Activated T-cell treated with anti-CD3 and anti-CD28 coated beads, Interleukin-2, amount 50 U/mL, for 72 hours (primary cell): ENCODE results near the gene PGM5. TPM values are rescaled to one million over a fixed set of nuclear protein-coding genes. Genes with fewer than 3 reads are reported as not detected.
A peak's percentile ranks its signal among the peaks of the same experiment; 100 is the strongest.
"Not testable (repeated sequence)": the region's sequence is repeated elsewhere in the genome, so short reads cannot be mapped to it uniquely, and the experiment has no call there.

Source experiments
- ATAC-seq, 2 donors: fragments of 150-1000 bp; cut with Tn5 transposase; replicated peaks in 1 of 2; 2 replicates each; pipeline ENCODE4 v1.10.0; 2021; ENCODE audit warnings: moderate library complexity in 2 of 2, mild to moderate bottlenecking in 1 of 2
- DNase-seq, 2 donors: peaks; one replicate each; pipeline ENCODE4 v3.0.0; 2021 to 2022; ENCODE audit warnings: mixed read lengths in 1 of 2
- H3K27ac Mint-ChIP-seq: one replicate; pipeline ENCODE4 v1.8.0; 2022; ENCODE audit warnings: mild to moderate bottlenecking, moderate library complexity, mixed read lengths
- H3K27me3 Mint-ChIP-seq: one replicate; pipeline ENCODE4 v1.8.0; 2022; ENCODE audit warnings: low read depth, mixed read lengths
- H3K36me3 Mint-ChIP-seq, 2 donors: one replicate each; pipeline ENCODE4 v1.8.0; 2022; ENCODE audit warnings: mixed read lengths in 2 of 2, mild to moderate bottlenecking in 1 of 2; ENCODE audit not compliant: insufficient read depth in 2 of 2
- H3K4me1 Mint-ChIP-seq: one replicate; pipeline ENCODE4 v1.8.0; 2022; ENCODE audit warnings: low read depth, mixed read lengths
- H3K4me3 Mint-ChIP-seq, 2 donors: one replicate each; pipeline ENCODE4 v1.8.0; 2022; ENCODE audit warnings: mild to moderate bottlenecking in 2 of 2, mixed read lengths in 2 of 2, moderate library complexity in 2 of 2
- H3K9me3 Mint-ChIP-seq, 2 donors: one replicate each; pipeline ENCODE4 v1.8.0; 2022; ENCODE audit warnings: mixed read lengths in 2 of 2
- total RNA-seq, 2 donors: library from RNA; stranded (reverse); gene quantifications; one replicate each; pipeline ENCODE4 v1.2.3, GENCODE V29; 2022

PGM5 gene
- total RNA-seq, 2 donors from 2014 or later = not detected

DNA sequence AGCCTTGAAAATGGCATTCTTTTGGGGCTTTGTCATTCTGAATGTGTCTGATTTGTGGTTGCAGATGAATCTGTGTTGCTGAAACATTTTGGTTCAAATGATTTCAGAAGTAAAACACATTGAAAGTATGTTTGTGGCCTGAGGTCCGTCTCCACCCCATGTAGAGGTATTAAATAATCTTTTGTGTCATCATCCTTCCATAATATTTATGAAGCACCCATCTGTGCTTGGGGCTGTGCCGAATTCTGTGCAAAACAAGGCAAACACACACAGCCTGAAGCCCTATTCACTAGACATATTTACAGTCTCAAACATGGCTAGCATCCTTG, 40.6 kb downstream of the PGM5 start:
- H3K4me1 Mint-ChIP-seq, DNase-seq, H3K27me3 Mint-ChIP-seq, ATAC-seq, H3K36me3 Mint-ChIP-seq, H3K9me3 Mint-ChIP-seq, H3K4me3 Mint-ChIP-seq, H3K27ac Mint-ChIP-seq: not testable (repeated sequence)

DNA sequence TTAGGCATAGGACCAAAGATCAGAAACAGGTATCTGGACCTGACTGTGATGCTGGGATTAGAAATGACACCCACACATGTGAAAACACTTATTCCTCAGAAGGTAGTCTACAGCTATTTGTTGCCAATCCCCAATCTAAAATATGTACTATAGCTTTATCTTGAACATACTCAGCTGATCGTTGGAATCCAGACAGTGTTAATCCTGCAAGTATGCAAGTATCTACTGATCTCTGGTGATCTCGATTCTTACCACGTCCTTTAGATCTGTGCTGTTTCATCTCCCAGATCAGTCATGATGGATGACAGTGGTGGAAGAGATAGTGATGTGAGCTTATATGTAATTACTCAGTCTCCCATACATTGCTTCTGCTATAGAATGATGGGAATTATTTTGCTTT, 41.4 kb downstream of the PGM5 start:
- not testable (repeated sequence) for H3K27me3 Mint-ChIP-seq, DNase-seq, H3K36me3 Mint-ChIP-seq, H3K4me1 Mint-ChIP-seq, H3K9me3 Mint-ChIP-seq, ATAC-seq, H3K27ac Mint-ChIP-seq, H3K4me3 Mint-ChIP-seq

DNA sequence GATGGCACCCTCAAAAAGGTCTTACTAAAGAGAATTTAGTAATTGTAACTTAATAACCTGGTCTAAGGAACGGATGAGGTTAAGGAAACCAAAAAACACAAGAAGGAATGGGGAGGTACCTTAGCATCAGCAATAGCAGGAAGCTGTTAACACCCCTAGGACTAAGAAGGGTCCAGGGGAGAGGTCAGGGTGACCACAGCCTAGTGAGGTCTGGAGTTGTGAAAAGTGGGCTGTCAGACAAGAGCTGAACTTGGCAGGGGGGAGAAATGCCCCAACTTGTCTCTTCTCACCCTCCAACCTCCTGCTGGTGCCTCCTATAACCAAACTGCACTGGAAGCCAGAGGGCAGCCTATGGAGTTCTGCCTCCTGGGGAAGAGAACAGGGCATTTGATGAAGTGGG, 41.9 kb downstream of the PGM5 start:
- not testable (repeated sequence) for H3K36me3 Mint-ChIP-seq, H3K4me1 Mint-ChIP-seq, H3K27ac Mint-ChIP-seq, H3K27me3 Mint-ChIP-seq, DNase-seq, ATAC-seq, H3K9me3 Mint-ChIP-seq, H3K4me3 Mint-ChIP-seq

DNA sequence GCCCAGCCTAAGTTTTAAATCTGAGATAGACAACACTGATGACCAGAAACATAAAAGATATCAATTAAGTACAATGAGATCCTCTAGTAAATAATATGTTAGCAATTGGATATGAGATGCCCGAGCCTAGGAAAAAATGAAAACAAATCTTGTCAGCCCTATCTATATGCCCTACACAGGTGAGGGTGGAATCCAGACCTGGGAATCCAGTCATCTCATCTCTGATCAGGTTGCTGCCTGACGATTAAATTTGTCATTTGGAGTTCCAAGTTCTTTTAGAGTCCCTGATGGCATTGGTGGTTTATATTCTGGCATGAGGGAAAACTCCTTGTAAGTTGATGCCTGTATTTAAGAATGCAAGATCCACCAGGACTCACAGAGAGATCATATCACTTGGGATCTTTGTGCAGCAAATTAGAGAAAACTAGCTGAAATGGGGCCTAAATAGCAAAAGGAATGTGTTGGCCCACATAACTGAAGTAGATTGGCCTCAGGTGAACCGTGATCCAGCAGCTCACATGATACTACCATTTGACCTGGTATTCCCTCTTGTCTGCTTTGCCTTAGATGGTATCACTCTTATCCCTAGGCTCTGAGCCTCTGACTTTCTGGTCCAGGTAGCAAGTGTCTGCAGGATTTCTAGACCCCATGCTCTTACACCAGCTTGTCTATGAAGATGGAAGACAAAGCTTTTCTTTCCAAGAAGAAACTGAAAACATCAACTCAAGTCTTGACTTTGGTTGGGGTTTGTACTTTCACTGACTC, 48.2 kb downstream of the PGM5 start:
- H3K4me1 Mint-ChIP-seq, H3K27ac Mint-ChIP-seq, H3K9me3 Mint-ChIP-seq, H3K36me3 Mint-ChIP-seq, DNase-seq, ATAC-seq, H3K4me3 Mint-ChIP-seq: not testable (repeated sequence)
- H3K27me3 Mint-ChIP-seq = peaks cover 17% of the 10 kb centered on the region

DNA sequence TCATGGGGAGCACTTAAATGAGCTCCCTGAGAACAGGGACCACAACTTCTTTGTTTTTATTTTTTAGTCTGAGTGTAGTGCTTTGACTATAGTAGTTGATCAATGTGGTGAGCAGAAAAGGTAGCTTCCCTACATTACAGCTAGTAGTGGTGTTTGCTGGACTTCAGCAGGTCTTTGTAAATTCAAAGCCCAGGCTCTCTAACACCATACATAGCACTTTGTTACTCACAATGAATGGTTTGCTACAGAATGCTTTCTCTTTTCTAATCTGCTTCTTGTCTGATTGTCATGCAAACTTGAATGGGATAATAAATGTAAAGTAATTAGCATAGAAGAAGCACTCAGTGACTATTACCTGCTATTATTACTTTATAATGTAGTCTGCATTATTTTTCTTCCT, 55.5 kb downstream of the PGM5 start:
- H3K27ac Mint-ChIP-seq, H3K9me3 Mint-ChIP-seq, H3K4me1 Mint-ChIP-seq, H3K4me3 Mint-ChIP-seq, H3K36me3 Mint-ChIP-seq, ATAC-seq, DNase-seq: not testable (repeated sequence)
- peaks cover 14% of the 10 kb centered on the region for H3K27me3 Mint-ChIP-seq

DNA sequence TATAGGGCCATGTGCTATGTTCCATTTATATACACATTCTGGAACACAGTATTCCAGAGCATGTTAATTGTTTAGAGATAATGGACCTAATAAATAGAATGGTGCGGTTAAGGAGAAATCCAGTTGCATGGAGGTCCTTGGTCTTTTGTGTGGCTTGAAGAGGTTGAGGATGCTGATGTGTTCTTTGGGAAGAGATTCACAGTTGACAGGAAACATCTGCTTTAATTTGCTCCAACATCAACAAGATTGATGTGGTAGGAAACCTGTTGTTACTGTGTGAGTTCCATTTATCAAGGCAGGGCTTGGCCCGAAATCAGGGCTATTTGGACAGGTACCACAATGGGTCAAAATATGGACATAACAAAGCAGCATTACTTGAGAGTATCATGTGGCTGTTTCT, 56.3 kb downstream of the PGM5 start:
- H3K27me3 Mint-ChIP-seq, H3K4me3 Mint-ChIP-seq, H3K36me3 Mint-ChIP-seq, H3K4me1 Mint-ChIP-seq, ATAC-seq, H3K9me3 Mint-ChIP-seq, DNase-seq, H3K27ac Mint-ChIP-seq: not testable (repeated sequence)

DNA sequence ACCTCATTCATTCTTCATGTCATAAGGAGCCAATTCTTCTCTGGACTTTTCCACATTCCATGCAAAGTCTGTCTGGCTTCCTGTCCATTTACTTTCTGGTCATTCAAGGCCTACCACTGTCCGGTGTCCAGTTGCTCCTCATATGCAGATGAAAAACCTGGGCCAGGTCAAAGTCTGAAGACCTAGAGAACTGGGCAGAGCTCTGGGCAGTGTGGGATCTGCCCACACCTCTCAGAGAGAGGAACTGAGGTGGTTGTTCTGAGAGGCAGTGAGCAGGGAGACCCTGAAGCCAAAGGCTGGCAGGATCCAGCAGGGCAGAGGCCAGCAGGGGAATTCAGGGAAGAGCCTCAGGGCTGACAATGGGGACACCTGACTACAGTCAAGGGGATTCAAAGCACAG, 58.7 kb downstream of the PGM5 start:
- not testable (repeated sequence) for H3K4me1 Mint-ChIP-seq, ATAC-seq

DNA sequence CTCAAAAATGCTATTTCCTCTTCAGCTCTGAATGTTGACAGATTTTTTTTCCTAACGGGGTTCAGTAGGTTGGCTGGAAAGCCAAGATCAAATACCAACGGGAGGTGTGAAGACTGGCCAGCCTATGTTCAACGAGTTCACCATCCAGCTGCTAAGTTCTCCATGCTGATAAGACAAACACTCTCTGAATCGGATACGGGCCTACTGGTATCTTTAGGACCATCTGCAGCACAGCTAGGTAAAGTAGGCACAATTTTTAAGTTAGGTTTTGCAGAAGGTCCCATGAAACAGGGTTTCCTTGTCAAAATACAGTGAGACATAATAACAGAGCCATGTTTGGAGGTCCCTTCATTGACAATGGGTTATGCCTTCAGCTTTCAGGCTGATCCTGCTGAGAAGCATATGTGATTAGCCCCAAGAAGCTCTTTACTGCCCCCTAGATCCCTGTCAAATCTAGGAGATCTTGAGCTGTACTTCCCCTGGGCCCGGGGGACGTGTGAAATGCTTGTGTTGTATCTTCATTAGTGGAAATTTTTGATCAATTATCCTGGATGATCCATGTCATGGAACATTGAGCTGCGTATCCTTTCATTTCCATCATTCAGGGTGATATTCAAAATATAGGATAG, 60.6 kb downstream of the PGM5 start:
- ATAC-seq = no peak
- DNase-seq = peak in 1 of 2 donors; percentile 0
- Mint-ChIP-seq H3K4me1 (no peaks in the 10 kb centered on the region), H3K27ac (no peak overlapping the region), H3K27me3 (peaks cover 13% of the 10 kb centered on the region), H3K36me3 (no peaks in the 10 kb centered on the region), H3K9me3 (no peaks in the 10 kb centered on the region), H3K4me3 (no peak overlapping the region)

More for the DNA sequence above, 58.7 kb downstream of the PGM5 start:
- not testable (repeated sequence) for H3K36me3 Mint-ChIP-seq, H3K27me3 Mint-ChIP-seq, H3K4me3 Mint-ChIP-seq, DNase-seq, H3K27ac Mint-ChIP-seq, H3K9me3 Mint-ChIP-seq

DNA sequence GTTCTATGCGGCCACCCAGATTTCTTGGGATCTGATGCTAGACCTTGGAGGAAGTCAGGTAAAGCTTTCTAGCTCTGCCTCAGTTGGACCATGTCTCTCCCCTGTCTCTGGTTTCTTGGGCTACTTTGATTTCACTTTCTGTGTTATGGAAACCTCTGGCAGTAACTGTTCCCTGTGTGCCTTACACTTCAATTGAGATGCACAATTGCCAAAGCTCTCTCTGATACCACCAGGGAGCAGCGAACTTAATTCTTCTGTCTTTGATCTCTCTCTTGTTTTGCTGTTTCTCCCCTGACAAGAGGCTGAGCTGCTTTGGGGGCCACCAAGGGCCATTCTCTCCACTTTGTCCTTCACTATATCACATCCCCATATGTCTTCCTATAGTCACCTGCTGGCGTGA, 61.4 kb downstream of the PGM5 start:
- no peak for DNase-seq
- no peaks in the 10 kb centered on the region for H3K36me3 Mint-ChIP-seq
- no peak overlapping the region for H3K27ac Mint-ChIP-seq
- no peak for ATAC-seq
- H3K4me3 Mint-ChIP-seq = no peak overlapping the region
- no peaks in the 10 kb centered on the region for H3K4me1 Mint-ChIP-seq
- peaks cover 13% of the 10 kb centered on the region for H3K27me3 Mint-ChIP-seq
- no peaks in the 10 kb centered on the region for H3K9me3 Mint-ChIP-seq

DNA sequence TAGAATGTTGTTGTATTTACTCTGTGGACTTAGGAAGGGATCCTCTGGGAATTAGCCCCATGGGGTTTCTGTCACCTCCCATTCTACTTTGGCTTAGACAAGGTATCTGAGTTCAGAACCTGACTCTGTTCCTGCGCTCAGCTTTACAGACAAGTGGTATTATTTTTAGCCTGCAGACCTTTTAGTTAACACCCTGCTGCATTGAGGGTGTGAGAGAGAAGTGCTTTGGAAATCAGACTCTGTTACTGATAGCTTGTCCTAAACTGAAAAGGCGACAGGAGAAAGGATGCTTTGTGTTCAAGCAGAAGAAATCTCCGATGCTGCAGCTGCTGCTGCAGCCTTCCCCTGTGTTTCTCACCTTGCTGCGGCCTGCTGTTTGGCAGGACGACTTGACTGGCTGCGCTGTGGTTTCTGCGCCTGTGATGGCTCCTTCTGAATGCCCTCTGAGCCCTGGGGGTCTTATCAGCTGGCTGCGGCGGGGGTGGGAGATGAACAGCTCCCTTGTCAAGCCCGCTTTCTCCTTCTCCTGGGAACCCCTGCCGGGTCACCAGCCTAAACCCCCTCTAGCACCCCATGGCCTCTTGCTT, 61.9 kb downstream of the PGM5 start:
- Mint-ChIP-seq H3K9me3 (no peaks in the 10 kb centered on the region), H3K36me3 (no peaks in the 10 kb centered on the region), H3K4me1 (no peaks in the 10 kb centered on the region), H3K27me3 (peaks cover 13% of the 10 kb centered on the region), H3K4me3 (no peak overlapping the region), H3K27ac (no peak overlapping the region)
- DNase-seq = no peak
- ATAC-seq = no peak

DNA sequence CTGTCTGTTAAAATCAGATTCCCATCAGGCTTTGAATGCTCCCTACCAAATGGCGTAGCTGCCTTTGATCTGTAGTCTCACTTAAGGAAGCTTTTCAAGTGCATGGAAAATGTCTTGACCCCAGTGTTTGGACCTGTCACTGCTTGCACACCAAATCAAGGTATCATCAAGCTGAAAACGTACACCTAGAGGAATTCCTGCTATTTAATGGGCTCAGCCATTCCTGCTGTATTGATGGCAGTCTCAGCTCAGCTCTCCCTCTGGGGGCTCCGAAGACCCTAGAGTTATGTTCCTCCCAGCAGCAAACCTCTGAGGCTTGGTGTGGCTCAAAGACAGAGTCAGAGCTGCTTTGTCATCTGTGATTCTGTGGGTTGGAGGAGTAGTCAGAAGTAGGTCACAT, 63.5 kb downstream of the PGM5 start:
- H3K4me1 Mint-ChIP-seq = no peaks in the 10 kb centered on the region
- H3K36me3 Mint-ChIP-seq = no peaks in the 10 kb centered on the region
- peaks cover 22% of the 10 kb centered on the region for H3K27me3 Mint-ChIP-seq
- DNase-seq (no peak), ATAC-seq (no peak)
- no peak overlapping the region for H3K27ac Mint-ChIP-seq
- H3K9me3 Mint-ChIP-seq = no peaks in the 10 kb centered on the region
- no peak overlapping the region for H3K4me3 Mint-ChIP-seq

DNA sequence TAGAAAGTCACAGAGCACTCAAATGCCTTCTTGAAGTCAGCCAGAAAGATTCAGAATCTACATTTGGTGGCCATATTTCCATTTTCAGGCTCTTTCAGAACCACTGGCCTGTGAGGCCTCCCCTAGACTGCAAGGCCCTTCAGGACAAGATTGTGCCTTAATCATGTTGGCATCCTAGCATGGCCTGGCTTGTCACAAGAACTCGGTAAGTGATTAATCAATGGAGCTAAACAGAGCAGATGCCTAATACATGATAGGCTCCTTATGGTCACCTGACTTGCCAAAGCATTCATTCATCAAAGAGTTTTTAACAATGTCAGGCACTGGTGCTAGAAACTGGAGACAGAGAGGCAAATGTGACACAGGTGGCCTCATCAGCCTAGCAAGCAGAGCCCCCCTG, 70.3 kb downstream of the PGM5 start:
- Mint-ChIP-seq H3K9me3 (no peaks in the 10 kb centered on the region), H3K27ac (no peak overlapping the region)

DNA sequence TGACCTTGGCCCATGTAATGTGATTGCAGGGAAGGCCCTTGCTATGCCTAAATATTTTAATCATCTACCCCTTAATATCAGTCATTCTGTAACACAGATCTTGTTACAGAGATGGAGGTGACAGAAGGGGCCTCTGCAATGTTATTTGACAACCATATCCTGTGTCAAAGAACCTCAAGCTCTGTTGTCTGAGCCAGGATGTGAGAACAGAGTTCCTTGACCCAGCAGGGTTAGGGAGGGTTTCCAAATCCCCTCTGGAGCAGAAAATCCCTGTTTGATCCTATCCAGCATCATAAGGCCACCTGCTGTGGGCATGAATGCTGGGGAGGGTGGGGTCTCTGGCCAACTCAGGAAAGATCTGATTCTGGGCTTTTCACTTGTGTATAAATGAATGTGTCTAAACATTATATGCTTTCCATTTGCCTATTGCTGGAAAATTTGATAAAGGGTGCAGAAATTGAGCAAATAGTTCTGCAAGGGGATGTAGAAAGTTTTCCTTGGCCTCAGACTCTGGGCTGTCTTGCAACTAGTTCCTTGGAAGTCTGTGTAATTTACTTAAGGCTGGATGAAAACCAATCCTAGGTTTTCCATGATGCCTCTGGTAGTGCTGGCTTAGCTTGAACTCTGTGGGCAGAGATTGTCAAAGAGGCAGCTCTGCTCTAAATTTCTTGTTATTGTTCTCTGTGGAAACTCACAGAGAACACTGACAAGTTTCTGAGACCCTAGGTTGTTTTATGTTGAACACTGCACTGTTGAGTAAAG, 71.0 kb downstream of the PGM5 start:
- H3K27ac Mint-ChIP-seq = no peak overlapping the region
- ATAC-seq (no peak), DNase-seq (no peak)
- no peak overlapping the region for H3K4me3 Mint-ChIP-seq
- peaks cover 9% of the 10 kb centered on the region for H3K27me3 Mint-ChIP-seq
- no peaks in the 10 kb centered on the region for H3K36me3 Mint-ChIP-seq
- no peaks in the 10 kb centered on the region for H3K4me1 Mint-ChIP-seq
- H3K9me3 Mint-ChIP-seq = no peaks in the 10 kb centered on the region

More for the DNA sequence above, 70.3 kb downstream of the PGM5 start:
- Mint-ChIP-seq H3K36me3 (no peaks in the 10 kb centered on the region), H3K27me3 (peaks cover 9% of the 10 kb centered on the region), H3K4me1 (no peaks in the 10 kb centered on the region), H3K4me3 (no peak overlapping the region)
- ATAC-seq (no peak), DNase-seq (no peak)
